ENCODE measurements around the gene AUTS2. TPM values are rescaled to one million over a fixed set of nuclear protein-coding genes. Genes with fewer than 3 reads are reported as not detected.

AUTS2 gene
- total RNA-seq, 1 experiment from 2014 or later = 30.1 TPM

DNA sequence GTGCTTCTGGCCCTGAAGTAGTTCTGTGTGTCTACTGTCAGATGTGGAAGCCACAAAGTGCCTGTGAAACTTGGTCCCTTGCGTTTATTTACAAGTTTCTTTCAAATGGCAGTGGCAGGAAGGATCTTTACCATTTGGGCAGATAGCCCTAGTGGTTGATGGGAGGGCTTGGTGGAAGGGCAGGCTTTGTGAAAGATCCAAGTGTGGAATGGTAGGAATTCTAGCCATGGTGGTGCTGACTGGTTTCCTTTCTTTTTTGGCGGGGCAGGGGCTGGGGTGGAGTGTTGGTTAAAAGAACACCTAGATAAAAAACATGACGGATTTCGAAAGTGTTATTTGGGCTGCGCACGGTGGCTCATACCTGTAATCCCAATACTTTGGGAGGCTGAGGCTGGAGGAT, 27.0 kb downstream of the AUTS2 start:
- no peak overlapping the region for H3K4me3 ChIP-seq
- H3K4me1 ChIP-seq = peaks cover 39% of the 10 kb centered on the region
- no peak for DNase-seq
- no peaks in the 10 kb centered on the region for H3K36me3 ChIP-seq
- no peaks in the 10 kb centered on the region for H3K9me3 ChIP-seq (replicated peaks)
- no peaks in the 10 kb centered on the region for H3K27me3 ChIP-seq
- no peak overlapping the region for H3K27ac ChIP-seq

DNA sequence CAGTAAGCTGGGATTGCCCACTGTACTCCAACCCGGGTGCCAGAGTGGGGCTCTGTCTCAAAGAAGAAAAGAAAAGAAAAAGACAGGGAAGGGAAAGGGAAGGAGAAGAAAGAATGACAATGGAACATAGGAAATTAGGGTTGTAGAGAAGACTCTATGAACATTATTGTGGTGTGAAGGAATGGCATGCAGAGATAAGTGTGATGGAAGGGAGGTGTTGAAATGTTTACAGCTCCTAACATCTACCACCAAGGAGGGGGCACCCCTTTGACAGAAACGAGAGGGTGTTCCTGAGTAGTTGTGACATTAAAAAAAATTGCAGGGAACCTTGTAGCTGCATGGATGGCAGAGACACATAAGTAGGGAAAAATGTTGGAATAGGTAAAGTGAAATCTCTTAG, 27.5 kb downstream of the AUTS2 start:
- H3K9me3 ChIP-seq (replicated peaks) = no peaks in the 10 kb centered on the region
- H3K4me1 ChIP-seq = peaks cover 37% of the 10 kb centered on the region
- no peaks in the 10 kb centered on the region for H3K27me3 ChIP-seq
- H3K36me3 ChIP-seq = no peaks in the 10 kb centered on the region
- DNase-seq = no peak
- no peak overlapping the region for H3K27ac ChIP-seq
- H3K4me3 ChIP-seq = no peak overlapping the region

DNA sequence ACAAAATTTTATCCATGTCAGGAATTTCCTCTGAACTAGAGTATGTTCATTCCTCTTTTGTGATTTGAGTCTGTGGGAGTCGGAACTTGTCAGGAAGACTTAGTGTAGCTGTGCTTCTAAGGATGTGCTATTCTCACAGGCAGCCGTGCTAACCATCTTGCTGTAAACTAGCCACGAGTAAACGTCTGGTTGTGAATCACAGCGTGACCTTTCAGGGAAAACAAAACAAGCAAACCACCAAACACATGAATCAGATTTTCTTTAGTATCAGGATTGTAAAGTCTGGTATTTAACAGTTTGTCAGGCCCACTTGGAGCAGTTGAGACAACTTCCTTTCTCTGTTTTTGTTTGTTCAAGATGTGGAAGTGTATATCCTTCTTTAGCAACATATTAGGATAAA, 32.0 kb downstream of the AUTS2 start:
- no peaks in the 10 kb centered on the region for H3K9me3 ChIP-seq (replicated peaks)
- no peaks in the 10 kb centered on the region for H3K27me3 ChIP-seq
- H3K36me3 ChIP-seq = no peaks in the 10 kb centered on the region; the same call in 1 of the 2 replicates
- peak in 1 of 2 experiments; percentile 28 for DNase-seq
- no peak overlapping the region for H3K27ac ChIP-seq
- H3K4me3 ChIP-seq = no peak overlapping the region
- peaks cover 7% of the 10 kb centered on the region; the same call in 1 of the 2 replicates for H3K4me1 ChIP-seq

DNA sequence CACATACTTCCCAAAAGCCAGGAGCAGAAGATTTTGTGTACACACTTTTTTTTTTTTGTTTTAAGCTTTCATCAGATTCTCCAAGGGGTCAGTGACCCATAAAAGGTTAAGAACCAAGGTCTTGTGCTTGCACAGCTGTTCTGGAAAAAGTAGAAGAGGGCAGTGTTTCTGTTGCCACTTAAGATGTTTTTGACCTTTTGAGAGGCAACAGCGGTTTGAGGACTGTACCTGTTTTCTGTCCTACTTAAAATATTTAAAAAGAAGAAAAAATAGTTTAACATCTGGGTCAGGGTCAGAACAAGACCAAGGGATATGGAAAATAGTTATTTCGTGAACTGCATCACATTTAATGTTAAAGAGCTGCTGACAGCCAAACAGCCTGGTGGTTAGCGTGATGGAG, 32.9 kb downstream of the AUTS2 start:
- no peak overlapping the region for H3K27ac ChIP-seq
- no peak overlapping the region for H3K4me3 ChIP-seq
- H3K4me1 ChIP-seq = peaks cover 7% of the 10 kb centered on the region; the same call in 1 of the 2 replicates
- H3K9me3 ChIP-seq (replicated peaks) = no peaks in the 10 kb centered on the region
- no peak for DNase-seq
- no peaks in the 10 kb centered on the region; the same call in 1 of the 2 replicates for H3K36me3 ChIP-seq
- no peaks in the 10 kb centered on the region for H3K27me3 ChIP-seq

DNA sequence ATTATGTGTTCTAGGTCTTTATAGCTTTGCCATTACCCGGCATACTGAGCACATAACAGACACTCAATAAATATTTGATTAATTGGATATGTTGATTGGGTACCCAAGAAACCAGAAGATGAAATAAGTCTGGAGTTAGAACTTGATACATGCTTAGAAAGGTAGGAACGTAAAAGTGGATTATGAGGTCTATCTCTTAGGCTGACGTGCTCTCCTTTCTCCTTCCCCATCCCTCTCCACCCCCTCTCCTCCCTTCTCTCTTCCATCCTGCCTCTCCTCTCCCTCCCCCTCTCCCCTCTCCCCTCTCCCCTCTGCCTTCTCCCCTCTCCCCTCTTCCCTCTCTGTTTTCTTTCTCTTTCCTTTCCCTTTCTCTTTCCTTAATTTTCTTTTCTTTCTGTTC, 34.0 kb downstream of the AUTS2 start:
- H3K4me3 ChIP-seq = no peak overlapping the region
- no peaks in the 10 kb centered on the region; the same call in 1 of the 2 replicates for H3K36me3 ChIP-seq
- no peaks in the 10 kb centered on the region for H3K9me3 ChIP-seq (replicated peaks)
- DNase-seq = no peak
- H3K4me1 ChIP-seq = peaks cover 7% of the 10 kb centered on the region; the same call in 1 of the 2 replicates
- H3K27ac ChIP-seq = no peak overlapping the region
- no peaks in the 10 kb centered on the region for H3K27me3 ChIP-seq

DNA sequence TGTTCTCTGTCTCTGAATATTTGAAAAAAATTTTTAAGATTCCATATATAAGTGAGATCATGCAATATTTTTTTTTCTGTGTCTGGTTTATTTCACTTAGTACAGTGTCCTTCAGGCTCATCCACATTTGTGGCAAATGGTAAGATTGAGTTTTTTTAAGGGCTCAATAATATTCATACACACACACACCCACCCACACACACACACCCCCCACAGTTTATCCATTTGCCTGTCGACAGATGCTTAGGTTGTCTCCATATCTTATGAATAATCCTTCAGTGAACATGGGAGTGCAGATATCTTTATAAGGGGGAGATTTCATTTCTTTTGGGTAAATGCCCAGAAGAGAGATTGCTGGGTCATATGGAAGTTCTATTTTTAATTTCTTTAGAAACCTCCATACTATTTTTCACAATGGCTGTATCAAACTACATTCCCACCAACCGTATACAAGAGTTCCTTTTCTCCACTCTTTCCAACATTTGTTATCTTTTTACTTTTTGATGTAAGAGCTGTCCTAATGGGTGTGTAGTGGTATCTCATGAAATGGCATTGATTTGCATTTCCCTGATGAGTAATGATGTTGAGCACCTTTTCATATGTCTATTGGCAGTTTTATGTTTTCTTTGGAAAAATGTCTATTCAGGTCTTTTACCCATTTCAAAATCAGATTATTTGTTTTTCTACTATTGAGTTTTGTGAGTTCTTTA, 35.0 kb downstream of the AUTS2 start:
- Histone ChIP-seq H3K4me1 (peaks cover 7% of the 10 kb centered on the region; the same call in 1 of the 2 replicates), H3K27ac (no peak overlapping the region), H3K9me3 (replicated peaks) (no peaks in the 10 kb centered on the region), H3K36me3 (no peaks in the 10 kb centered on the region; the same call in 1 of the 2 replicates), H3K27me3 (no peaks in the 10 kb centered on the region), H3K4me3 (no peak overlapping the region)
- DNase-seq = no peak

DNA sequence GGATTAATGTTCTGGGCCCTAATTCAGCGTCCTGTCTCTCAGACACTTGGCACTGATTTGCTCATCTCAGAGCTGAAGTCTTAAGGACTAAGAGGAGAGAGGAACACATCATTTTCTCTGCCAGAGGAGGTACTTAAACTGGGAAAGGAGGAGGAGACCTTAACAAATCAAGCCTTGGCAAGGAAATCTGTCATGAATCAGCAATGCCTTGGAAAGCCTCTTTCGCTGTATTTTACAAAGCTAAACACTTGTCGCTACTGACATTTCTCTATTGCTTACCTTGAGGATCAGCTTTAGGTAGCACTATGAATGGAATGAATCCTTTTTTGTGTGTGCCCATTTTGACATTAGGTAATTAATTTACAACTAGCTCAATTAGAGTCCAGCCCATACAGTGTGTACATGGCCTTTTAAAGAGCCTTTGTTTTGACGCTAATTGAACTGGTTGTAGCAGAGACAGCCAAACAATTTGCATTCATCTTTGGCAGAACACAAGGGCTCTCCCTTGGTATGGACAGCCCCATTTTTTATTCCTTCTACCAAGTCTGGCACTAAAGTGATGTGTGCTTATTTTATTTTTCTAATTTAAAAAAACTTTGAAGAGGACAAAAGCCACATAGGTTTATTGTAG, 37.4 kb downstream of the AUTS2 start:
- Histone ChIP-seq H3K36me3 (no peaks in the 10 kb centered on the region; the same call in 1 of the 2 replicates), H3K4me1 (peaks cover 2% of the 10 kb centered on the region; the same call in 1 of the 2 replicates), H3K9me3 (replicated peaks) (peaks cover 1% of the 10 kb centered on the region; the same call in 1 of the 2 replicates), H3K27me3 (no peaks in the 10 kb centered on the region), H3K4me3 (no peak overlapping the region), H3K27ac (no peak overlapping the region)
- DNase-seq = no peak

DNA sequence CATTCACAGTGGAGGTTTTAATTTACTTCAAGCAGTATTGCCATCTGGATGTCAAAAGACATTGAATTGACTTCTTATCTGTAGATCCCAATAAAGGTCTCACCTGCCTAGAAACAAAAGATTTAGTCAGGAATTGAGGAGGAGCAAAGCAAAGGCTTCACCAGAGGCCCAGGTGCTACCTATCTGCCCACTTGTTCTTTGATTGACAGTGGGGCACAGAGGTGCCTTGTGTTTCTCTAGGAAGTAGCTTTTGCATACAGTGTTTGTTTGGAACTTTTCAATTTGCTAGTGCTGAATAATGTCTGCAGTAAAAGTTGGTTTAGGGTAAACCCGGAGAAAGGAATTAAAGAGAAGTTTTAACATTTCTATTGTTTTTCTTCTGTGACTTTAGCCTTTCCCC, 40.4 kb downstream of the AUTS2 start:
- no peak for DNase-seq
- Histone ChIP-seq H3K27me3 (no peaks in the 10 kb centered on the region), H3K9me3 (replicated peaks) (peaks cover 5% of the 10 kb centered on the region), H3K27ac (no peak overlapping the region), H3K4me3 (no peak overlapping the region), H3K36me3 (no peaks in the 10 kb centered on the region), H3K4me1 (peaks cover 6% of the 10 kb centered on the region)

DNA sequence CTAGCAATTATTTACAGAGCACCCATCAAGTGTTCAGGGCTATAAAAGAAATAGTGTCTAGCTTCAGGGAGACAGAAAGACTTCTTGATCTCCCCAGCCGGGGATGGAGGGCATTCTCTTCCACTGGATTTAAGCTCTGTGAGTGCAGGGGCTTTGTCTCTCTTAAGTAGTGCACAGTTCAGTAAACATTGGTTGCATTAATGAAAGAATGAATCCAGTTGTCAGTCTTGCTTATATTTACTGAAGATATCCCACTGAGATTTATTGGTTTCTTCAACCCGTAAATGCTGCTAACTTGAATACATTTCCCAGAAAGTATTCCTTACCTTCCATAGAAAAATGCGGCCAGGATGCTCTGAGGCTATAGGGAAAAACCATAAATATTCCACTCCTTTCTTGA, 41.9 kb downstream of the AUTS2 start:
- H3K4me1 ChIP-seq = peaks cover 8% of the 10 kb centered on the region
- H3K9me3 ChIP-seq (replicated peaks) = peaks cover 5% of the 10 kb centered on the region
- no peak overlapping the region for H3K27ac ChIP-seq
- no peak overlapping the region for H3K4me3 ChIP-seq
- H3K27me3 ChIP-seq = no peaks in the 10 kb centered on the region
- DNase-seq = no peak
- no peaks in the 10 kb centered on the region for H3K36me3 ChIP-seq

DNA sequence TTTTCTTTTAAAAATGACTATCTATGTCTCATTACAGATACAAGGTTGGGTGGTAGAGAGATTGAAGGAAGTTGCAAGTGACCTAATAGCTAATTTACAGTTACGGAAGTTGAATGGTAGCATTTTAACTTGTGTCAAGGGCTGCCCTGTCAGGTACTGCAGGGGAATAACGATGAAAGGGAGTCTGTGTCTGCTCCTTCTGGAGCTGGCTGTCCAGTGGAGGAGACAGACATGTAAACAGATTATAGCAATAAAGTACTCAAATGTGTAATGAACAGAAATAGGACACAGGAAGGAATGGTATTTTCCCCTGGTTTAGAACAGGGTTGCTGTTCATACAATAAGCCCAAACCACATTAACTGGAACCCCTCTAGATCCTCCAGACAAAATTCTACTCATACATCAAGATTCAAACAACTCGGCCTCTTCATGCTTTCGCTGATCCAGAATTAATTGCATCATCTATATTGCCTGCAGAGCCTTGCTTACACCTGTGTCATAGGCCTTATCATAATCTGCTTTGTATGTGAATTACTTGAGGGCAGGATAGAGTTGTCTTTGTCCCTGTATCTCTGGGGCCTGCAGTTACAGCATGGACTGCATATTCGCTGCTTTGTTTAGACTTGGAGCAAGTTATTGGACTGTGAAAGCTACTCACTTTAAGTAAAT, 42.8 kb downstream of the AUTS2 start:
- Histone ChIP-seq H3K36me3 (no peaks in the 10 kb centered on the region), H3K4me1 (peaks cover 8% of the 10 kb centered on the region), H3K27ac (no peak overlapping the region), H3K4me3 (no peak overlapping the region), H3K9me3 (replicated peaks) (peaks cover 5% of the 10 kb centered on the region), H3K27me3 (no peaks in the 10 kb centered on the region)
- no peak for DNase-seq

DNA sequence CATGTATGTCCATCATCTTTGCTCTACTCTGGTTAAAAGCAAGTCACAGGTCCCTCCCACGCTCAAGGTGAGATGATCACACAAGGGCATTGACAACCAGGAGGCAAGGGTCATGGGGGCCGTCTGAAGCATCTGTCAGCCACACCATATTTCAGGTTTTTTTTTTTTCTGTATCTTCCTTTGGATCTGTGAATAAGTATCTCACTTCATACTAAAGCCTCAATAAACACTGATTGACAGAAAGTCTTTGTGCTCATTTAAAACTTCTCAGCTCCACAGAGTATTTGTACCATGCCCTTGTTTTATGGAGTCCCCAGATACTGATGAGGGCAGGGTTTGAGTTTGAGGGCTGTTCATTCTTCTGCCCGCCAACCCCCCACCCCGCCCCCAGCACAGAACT, 45.0 kb downstream of the AUTS2 start:
- H3K9me3 ChIP-seq (replicated peaks) = peaks cover 5% of the 10 kb centered on the region
- H3K36me3 ChIP-seq = no peaks in the 10 kb centered on the region
- no peak for DNase-seq
- H3K4me1 ChIP-seq = peaks cover 8% of the 10 kb centered on the region
- no peaks in the 10 kb centered on the region for H3K27me3 ChIP-seq
- no peak overlapping the region for H3K27ac ChIP-seq
- H3K4me3 ChIP-seq = no peak overlapping the region

DNA sequence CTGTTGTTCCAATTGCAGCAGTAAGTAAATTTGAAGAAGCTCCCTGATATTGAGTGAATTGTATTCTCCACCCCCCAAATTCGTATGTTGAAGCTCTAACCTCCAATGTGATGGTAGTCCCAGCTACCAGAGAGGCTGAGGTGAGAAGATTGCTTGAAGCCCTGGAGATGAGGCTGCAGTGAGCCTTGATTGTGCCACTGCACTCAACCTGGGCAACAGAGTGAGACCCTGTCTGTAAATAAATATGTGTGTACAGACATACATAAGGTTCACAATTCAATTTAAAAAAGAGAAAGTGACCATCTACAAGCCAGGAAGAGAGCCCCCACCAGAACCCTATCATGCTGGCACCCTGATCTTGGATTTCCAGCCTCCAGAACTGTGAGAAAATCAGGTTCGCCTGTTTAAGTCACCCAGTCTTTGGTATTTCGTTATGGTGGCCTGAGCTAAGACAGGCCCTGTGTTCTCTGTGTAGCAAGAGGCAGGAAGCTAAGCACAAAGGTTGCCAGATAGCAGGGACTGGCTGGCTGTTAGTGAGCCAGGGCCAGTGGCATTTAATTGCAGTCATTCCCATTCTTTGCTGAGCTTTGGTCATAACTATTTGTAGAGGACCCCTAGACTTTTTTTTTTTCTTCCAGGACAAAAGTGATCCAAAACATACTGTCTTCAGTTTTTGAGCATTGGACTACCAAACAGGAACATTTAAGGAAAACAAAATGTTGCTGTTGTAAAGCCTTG, 45.6 kb downstream of the AUTS2 start:
- no peaks in the 10 kb centered on the region for H3K36me3 ChIP-seq
- peaks cover 8% of the 10 kb centered on the region for H3K4me1 ChIP-seq
- H3K27ac ChIP-seq = no peak overlapping the region
- H3K4me3 ChIP-seq = no peak overlapping the region
- DNase-seq = no peak
- peaks cover 5% of the 10 kb centered on the region for H3K9me3 ChIP-seq (replicated peaks)
- H3K27me3 ChIP-seq = no peaks in the 10 kb centered on the region

DNA sequence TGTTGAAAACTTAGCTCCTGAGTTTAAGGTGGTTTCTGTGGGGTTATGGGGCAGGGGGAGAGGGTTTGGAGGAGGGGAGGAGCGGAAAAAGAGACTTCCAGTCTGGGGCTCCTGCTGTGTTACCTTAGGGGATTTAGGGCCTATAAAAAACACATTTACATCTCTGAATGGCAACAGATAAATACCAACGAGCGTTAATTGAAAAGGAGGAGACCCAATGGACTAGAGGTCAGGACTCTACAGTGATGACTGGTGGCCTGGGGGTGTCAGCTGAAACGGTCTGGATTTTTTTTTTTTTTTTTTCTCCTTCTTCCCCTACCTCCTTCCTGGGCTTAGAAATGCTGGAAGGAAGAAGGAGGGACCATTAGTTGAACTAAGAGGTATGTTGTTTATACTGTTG, 47.4 kb downstream of the AUTS2 start:
- H3K4me1 ChIP-seq = peaks cover 8% of the 10 kb centered on the region
- no peak overlapping the region for H3K27ac ChIP-seq
- no peaks in the 10 kb centered on the region for H3K36me3 ChIP-seq
- no peaks in the 10 kb centered on the region for H3K27me3 ChIP-seq
- no peak overlapping the region for H3K4me3 ChIP-seq
- H3K9me3 ChIP-seq (replicated peaks) = peaks cover 4% of the 10 kb centered on the region
- no peak for DNase-seq

DNA sequence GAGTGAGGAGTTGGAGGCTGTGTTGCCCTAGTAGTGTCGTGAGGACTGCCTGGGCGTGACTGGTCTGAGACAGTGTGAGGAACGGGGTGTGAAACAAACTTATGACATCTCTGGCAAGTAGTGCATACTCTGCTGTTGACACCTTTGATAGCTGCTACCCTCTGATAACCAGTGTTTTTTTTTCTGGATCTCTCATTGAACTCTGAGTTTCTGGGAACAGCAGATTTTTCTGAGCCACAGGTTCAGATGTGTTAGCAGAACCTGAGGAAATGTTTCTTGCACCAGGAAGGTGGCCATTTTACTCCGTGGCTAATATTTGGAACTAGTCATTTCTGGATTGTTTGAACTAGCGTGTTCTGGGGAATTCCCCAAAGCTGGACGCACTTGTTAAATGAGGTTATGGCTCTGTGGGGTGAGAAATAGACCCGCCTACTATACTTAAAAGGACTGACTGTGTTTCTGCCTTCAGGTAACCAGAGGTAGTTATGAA, 52.9 kb downstream of the AUTS2 start:
- Histone ChIP-seq H3K4me1 (peaks cover 20% of the 10 kb centered on the region), H3K36me3 (no peaks in the 10 kb centered on the region), H3K27me3 (no peaks in the 10 kb centered on the region), H3K27ac (no peak overlapping the region), H3K4me3 (no peak overlapping the region), H3K9me3 (replicated peaks) (no peaks in the 10 kb centered on the region)
- DNase-seq = no peak

Data from SJCRH30 (cell line).